Muscle layer of colon (tissue), 2 donors: Measurements from ENCODE around the gene PLCB3.

Source experiments
- H3K27ac ChIP-seq: one replicate; pipeline ENCODE4 v1.7.0; 2013; ENCODE audit warnings: low read depth, mild to moderate bottlenecking, low read length, moderate library complexity
- H3K27me3 ChIP-seq, 2 donors: one replicate each; pipeline ENCODE4 v1.7.0; 2013; ENCODE audit warnings: low read length in 2 of 2, mild to moderate bottlenecking in 2 of 2; ENCODE audit not compliant: insufficient read depth in 2 of 2, control insufficient read depth in 1 of 2
- H3K36me3 ChIP-seq: one replicate; pipeline ENCODE4 v1.7.0; 2013; ENCODE audit warnings: mild to moderate bottlenecking, low read length; ENCODE audit not compliant: insufficient read depth
- H3K4me1 ChIP-seq: one replicate; pipeline ENCODE4 v1.7.0; 2013; ENCODE audit warnings: mild to moderate bottlenecking, low read length; ENCODE audit not compliant: insufficient read depth
- H3K4me3 ChIP-seq, 2 donors: one replicate each; pipeline ENCODE4 v1.7.0; 2013; ENCODE audit warnings: low read length in 2 of 2, low read depth in 1 of 2, mild to moderate bottlenecking in 1 of 2, moderate library complexity in 1 of 2
- H3K9ac ChIP-seq: one replicate; pipeline ENCODE4 v1.7.0; 2013; ENCODE audit warnings: low read length
- H3K9me3 ChIP-seq: one replicate; pipeline ENCODE4 v1.7.0; 2013; ENCODE audit warnings: mild to moderate bottlenecking, low read length
- donor health status: abdominal sarcoma.
- donor health status: Adenocarcinoma of cecum.

The PLCB3 gene

DNA sequence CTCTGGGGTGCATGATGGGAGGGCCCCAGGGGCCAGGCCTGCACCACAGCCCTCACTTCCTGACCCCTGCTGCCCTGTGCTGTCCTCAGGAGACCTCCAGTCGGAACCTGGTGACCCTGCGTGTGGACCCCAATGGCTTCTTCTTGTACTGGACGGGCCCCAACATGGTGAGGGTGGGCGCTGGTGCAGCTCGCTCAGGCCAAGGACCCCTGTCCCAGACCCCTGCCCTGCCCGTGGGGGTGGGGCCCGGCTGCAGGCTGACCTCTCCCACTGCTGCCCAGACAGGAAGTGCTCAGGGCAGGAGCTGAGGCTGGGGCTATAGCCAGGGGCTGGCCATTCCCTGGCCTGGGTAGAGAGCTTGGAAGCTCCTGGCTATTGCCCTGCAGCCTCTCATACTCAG, 3.0 kb downstream of the PLCB3 start:
- Histone ChIP-seq H3K4me1 (peaks cover 21% of the 10 kb centered on the region), H3K9me3 (no peaks in the 10 kb centered on the region), H3K4me3 (no peak overlapping the region), H3K9ac (no peak overlapping the region), H3K27me3 (no peaks in the 10 kb centered on the region), H3K36me3 (peaks cover 28% of the 10 kb centered on the region), H3K27ac (no peak overlapping the region)

DNA sequence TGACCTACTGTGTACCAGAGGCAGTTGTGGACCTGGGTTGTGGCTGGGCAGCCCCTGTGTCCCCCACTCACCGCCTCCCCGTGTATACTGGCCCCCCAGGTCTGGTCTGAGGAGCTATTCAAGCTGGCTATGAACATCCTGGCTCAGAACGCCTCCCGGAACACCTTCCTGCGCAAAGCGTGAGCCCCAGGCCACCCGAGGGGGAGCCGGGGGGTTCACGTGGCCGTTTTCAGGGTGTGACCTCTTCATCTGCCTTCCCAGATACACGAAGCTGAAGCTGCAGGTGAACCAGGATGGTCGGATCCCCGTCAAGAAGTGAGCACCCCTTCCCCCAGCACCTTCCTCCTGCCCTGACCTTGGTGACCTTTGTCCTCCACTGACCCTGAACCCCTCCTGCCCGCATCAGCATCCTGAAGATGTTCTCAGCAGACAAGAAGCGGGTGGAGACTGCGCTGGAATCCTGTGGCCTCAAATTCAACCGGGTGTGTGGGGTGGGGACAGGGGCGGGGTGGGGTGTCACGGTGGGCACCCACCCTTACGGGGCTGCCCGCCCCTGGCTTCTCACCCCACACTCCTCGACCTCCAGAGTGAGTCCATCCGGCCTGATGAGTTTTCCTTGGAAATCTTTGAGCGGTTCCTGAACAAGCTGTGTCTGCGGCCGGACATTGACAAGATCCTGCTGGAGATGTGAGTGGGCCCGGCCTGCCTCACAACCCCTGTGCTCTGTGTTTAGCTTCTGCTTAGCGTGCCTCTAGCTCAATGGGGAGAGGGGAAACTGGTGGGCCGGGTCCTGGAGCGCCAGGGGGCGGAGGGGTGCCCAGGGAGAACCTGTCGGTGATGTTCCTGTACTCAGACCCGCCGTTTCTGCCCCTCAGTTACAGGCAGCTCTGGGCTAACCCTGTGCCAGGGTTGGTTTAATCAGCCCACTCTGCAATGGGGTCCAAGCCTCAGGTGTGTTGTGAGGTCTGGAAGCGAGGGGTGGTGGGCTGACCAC, 4.1 kb downstream of the PLCB3 start:
- H3K9ac ChIP-seq: no peak overlapping the region
- H3K27me3 ChIP-seq: no peaks in the 10 kb centered on the region
- peaks cover 20% of the 10 kb centered on the region for H3K4me1 ChIP-seq
- H3K4me3 ChIP-seq: no peak overlapping the region
- no peak overlapping the region for H3K27ac ChIP-seq
- peaks cover 38% of the 10 kb centered on the region for H3K36me3 ChIP-seq
- H3K9me3 ChIP-seq: no peaks in the 10 kb centered on the region

DNA sequence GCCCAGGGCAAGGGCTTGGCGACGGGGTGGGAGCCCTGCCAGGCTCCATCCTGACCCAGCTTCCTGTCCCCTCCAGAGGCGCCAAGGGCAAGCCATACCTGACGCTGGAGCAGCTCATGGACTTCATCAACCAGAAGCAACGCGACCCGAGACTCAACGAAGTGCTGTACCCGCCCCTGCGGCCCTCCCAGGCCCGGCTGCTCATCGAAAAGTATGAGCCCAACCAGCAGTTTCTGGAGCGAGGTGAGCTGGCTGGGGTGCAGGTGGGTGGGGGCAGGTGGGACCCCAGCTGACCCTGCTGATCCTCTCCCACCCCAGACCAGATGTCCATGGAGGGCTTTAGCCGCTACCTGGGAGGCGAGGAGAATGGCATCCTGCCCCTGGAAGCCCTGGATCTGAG, 5.0 kb downstream of the PLCB3 start:
- peaks cover 15% of the 10 kb centered on the region for H3K4me1 ChIP-seq
- no peaks in the 10 kb centered on the region for H3K27me3 ChIP-seq
- H3K4me3 ChIP-seq: no peak overlapping the region
- no peak overlapping the region for H3K9ac ChIP-seq
- no peaks in the 10 kb centered on the region for H3K9me3 ChIP-seq
- H3K36me3 ChIP-seq: peaks cover 38% of the 10 kb centered on the region
- no peak overlapping the region for H3K27ac ChIP-seq

DNA sequence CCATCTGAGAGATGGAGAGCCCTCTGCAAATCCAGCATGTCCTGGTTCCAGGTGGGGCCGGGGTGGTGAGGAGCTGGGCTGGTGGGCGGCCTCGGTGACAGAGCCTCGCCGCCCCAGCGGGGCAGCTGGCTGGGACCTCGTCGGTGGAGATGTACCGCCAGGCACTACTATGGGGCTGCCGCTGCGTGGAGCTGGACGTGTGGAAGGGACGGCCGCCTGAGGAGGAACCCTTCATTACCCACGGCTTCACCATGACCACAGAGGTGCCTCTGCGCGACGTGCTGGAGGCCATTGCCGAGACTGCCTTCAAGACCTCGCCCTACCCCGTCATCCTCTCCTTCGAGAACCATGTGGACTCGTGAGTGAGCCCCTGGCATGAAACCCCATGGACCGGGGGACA, 7.0 kb downstream of the PLCB3 start:
- Histone ChIP-seq H3K9ac (no peak overlapping the region), H3K9me3 (no peaks in the 10 kb centered on the region), H3K36me3 (peaks cover 48% of the 10 kb centered on the region), H3K4me3 (no peak overlapping the region), H3K27ac (no peak overlapping the region), H3K27me3 (no peaks in the 10 kb centered on the region), H3K4me1 (no peaks in the 10 kb centered on the region)

DNA sequence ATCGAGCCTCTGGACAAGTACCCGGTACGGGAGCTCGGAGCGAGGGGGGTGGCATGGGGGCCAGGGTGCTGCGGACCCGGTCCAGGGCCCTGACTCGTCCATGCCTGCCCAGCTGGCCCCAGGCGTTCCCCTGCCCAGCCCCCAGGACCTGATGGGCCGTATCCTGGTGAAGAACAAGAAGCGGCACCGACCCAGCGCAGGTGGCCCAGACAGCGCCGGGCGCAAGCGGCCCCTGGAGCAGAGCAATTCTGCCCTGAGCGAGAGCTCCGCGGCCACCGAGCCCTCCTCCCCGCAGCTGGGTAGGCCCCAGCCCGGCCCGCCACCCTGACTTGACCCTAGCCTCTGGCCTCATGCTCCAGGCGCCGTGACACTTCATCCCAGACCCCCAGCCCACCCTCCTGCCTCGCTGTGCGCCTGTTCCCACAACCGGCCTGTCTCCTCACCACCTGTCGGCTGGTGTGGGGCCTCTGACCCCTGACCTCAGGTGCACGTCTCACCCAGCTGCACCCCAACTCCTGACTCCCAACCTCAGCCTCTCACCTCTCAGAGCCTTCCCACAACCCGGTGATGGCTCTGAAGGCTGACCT, 7.7 kb downstream of the PLCB3 start:
- Histone ChIP-seq H3K27ac (no peak overlapping the region), H3K27me3 (no peaks in the 10 kb centered on the region), H3K9me3 (no peaks in the 10 kb centered on the region), H3K9ac (no peak overlapping the region), H3K36me3 (peaks cover 50% of the 10 kb centered on the region), H3K4me3 (no peak overlapping the region), H3K4me1 (no peaks in the 10 kb centered on the region)

DNA sequence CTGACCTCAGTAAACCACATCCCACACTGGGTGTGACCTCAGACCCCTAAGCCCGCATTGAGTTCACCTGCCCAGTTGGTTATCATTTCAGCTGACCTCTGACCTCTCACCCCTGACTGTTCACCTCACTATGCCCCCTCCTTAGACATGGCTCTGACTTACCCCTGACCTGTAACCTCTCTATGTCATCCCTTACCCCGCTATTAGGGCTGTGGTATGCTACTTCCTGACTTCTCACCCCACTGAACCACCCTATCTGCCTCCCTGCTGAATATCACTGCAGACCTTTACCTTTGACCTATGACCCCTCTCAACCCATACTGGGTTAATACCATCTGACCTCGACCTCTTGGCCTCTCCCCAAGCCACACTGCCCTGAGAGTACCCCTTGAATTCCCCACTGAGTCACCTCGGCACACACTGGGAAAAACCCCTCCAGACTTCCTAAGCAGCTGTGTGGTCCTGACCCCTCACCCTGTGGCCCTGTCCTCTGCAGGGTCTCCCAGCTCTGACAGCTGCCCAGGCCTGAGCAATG, 8.3 kb downstream of the PLCB3 start:
- Histone ChIP-seq H3K27ac (no peak overlapping the region), H3K4me1 (no peaks in the 10 kb centered on the region), H3K9me3 (no peaks in the 10 kb centered on the region), H3K4me3 (no peak overlapping the region), H3K27me3 (no peaks in the 10 kb centered on the region), H3K9ac (no peak overlapping the region), H3K36me3 (peaks cover 50% of the 10 kb centered on the region)

DNA sequence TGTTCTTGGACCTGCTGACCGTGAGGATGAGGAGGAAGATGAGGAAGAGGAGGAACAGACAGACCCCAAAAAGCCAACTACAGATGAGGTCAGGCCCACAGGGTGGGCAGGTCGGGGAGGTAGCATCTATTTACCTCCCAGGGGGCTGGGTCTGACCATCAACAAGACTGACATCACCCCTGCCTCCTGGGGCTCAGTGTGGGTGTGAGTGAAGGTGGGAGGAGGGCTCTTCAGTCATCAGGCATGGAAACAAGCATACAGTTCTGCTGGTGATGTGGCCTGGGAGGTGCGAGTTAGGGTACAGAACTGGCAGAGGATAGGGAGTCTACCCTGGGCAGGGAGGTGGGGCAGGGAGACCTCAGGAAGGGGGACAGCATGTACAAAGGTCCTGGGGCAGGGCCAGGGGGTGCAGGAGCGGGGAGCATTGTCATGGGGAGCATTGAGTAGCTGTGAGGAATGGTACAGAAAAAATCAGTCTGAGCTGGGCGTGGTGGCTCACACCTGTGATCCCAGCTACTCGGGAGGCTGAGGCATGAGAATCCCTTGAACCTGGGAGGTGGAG, 8.9 kb downstream of the PLCB3 start:
- no peaks in the 10 kb centered on the region for H3K9me3 ChIP-seq
- H3K27me3 ChIP-seq: no peaks in the 10 kb centered on the region
- no peak overlapping the region for H3K9ac ChIP-seq
- no peak overlapping the region for H3K4me3 ChIP-seq
- peaks cover 44% of the 10 kb centered on the region for H3K36me3 ChIP-seq
- no peak overlapping the region for H3K27ac ChIP-seq
- H3K4me1 ChIP-seq: no peaks in the 10 kb centered on the region

DNA sequence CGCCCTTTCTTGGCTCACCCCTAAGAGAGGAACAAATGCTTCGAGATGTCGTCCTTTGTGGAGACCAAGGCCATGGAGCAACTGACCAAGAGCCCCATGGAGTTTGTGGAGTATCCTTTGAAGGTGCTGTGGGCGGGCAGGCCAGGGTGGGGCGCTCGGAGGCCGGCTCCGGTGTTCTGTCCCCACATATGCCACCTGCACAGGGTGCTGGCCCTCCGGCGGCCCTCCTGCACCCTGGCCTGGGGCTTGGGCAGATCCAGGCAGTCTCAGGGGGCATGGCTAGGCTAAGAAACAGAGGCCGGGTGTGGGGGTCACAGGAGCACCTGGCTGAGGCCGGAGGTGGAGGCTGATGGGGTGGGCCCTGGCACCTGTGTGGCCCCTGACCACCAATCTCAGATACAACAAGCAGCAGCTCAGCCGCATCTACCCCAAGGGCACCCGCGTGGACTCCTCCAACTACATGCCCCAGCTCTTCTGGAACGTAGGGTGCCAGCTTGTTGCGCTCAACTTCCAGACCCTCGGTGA, 10.3 kb downstream of the PLCB3 start:
- Histone ChIP-seq H3K27ac (no peak overlapping the region), H3K36me3 (peaks cover 41% of the 10 kb centered on the region), H3K9ac (no peak overlapping the region), H3K27me3 (no peaks in the 10 kb centered on the region), H3K4me1 (no peaks in the 10 kb centered on the region), H3K9me3 (no peaks in the 10 kb centered on the region), H3K4me3 (no peak overlapping the region)

DNA sequence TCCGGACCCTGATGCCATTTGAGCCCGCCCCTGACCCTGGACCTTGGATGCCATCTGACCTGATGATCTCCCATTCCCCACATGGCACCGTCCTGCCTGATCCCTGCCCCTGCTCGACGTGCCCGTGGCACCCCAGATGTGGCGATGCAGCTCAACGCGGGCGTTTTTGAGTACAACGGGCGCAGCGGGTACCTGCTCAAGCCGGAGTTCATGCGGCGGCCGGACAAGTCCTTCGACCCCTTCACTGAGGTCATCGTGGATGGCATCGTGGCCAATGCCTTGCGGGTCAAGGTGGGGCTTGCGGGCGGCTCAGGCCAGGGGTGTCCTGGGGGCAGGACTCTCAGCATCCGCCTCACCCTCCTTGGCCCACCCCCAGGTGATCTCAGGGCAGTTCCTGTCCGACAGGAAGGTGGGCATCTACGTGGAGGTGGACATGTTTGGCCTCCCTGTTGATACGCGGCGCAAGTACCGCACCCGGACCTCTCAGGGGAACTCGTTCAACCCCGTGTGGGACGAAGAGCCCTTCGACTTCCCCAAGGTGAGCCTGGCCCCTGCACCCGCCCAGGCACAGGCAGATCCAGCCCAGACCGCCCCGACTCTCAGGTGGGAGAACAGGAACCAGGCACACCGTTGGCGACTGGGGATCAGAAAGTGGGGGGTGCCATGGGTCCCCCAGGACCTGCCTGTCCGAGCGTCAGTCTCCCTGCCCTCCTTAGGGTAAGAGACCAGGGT, 11.1 kb downstream of the PLCB3 start:
- Histone ChIP-seq H3K27me3 (no peaks in the 10 kb centered on the region), H3K27ac (no peak overlapping the region), H3K36me3 (peaks cover 41% of the 10 kb centered on the region), H3K9me3 (no peaks in the 10 kb centered on the region), H3K4me3 (no peak overlapping the region), H3K9ac (no peak overlapping the region), H3K4me1 (no peaks in the 10 kb centered on the region)

DNA sequence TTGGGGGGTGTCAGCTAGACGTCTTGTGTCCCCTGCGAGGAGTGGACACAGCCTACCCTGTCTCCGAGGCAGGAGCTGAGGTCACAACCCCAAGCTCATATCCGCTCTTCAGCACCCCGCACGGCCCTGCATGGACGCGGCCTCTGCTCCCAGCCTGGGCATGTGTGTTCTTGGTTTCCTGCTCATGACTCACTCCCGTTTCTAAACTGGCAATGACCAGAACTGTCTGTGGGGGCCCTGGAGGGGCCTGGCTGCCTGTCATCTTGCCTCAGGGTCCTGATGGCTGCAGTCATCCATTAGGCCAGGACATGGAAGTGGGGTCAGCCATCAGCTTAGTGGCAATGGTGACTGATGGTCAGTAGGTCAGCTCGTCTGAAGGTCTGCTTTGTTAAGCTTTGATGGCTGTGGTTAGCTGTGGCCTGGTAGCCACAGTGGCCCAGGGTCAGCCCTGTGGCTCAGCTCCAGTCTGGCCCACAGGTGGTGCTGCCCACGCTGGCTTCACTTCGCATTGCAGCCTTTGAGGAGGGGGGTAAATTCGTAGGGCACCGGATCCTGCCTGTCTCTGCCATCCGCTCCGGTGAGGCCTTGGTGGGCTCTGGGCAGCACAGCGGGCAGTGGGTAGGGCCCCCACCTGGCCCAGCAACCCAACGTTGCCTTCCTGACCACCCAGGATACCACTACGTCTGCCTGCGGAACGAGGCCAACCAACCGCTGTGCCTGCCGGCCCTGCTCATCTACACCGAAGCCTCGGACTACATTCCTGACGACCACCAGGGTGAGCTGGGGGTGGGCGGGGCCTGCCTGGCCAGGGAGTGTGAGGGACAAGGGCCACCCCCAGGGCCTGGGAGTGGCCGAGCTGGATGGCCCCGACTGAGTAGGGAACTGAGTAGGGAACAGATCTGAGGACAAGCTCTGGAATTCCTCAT, 12.0 kb downstream of the PLCB3 start:
- no peaks in the 10 kb centered on the region for H3K27me3 ChIP-seq
- peaks cover 5% of the 10 kb centered on the region for H3K4me1 ChIP-seq
- no peak overlapping the region for H3K27ac ChIP-seq
- H3K36me3 ChIP-seq: peaks cover 40% of the 10 kb centered on the region
- no peak overlapping the region for H3K9ac ChIP-seq
- no peaks in the 10 kb centered on the region for H3K9me3 ChIP-seq
- no peak overlapping the region for H3K4me3 ChIP-seq
